Hematopoietic multipotent progenitor cell treated with erythropoietin and hydrocortisone succinate and interleukin-3 and kit ligand, for 17 days (in vitro differentiated cells): Measurements from ENCODE around the gene G6PC2.
"Not testable (repeated sequence)": the region's sequence is repeated elsewhere in the genome, so short reads cannot be mapped to it uniquely, and the experiment has no call there.

ENCODE experiments used
- DNase-seq: peaks from one replicate; pipeline ENCODE4 v3.0.0-alpha.2; 2015; ENCODE audit warnings: low spot score

The G6PC2 gene

DNA sequence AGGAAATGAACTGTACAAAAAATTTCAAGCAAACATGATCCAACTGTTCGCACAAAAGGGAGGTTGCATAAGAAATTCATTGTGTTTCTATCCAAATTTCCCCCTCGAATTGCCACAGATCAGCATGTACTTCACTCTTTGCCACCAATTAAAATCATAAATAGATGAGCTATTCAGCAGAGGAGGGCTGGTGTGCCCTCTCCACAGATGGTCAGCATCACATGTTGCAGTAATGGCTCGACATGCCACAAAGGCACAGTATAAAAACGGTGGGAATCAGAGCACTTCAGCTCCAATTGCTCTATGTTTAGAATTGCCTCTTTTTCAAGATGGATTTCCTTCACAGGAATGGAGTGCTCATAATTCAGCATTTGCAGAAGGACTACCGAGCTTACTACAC lies at the start of gene G6PC2:
G6PC2 (plus strand) TSS at position 289 of the 400 bp plus-strand sequence; CDS start at position 330, 41 bp downstream.
- DNase-seq: no peak

DNA sequence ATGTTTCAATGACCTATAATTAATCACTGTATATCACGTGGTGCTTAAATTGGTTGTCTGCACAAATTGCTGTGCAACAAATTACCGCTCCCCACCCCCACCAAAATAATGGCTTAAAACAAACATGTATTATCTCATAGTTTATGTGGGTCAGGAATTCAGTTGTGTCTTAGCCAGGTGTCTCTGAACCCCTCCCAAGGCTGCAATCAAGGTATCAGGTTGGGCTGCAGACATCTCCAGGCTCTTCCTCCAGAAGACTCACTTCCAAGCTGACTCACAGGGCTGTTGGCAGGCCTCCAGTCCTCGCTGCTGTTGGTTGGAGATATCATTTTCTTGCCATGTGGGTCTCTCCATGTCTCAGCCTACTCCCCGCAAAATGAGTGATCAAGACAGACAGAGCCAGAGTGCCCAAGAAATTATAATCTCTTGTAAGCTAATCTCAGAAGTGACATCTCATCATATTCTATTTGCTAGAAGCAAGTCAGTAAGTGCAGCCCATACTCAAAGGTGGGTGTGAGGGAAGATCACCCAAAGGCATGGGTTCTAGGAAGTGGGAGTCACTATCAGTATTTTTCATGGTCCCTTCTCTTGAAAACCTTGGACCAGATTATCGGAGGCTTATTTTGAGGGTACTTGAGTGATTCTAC lies 49.3 kb upstream of the G6PC2 start:
- peak; percentile 94 for DNase-seq

DNA sequence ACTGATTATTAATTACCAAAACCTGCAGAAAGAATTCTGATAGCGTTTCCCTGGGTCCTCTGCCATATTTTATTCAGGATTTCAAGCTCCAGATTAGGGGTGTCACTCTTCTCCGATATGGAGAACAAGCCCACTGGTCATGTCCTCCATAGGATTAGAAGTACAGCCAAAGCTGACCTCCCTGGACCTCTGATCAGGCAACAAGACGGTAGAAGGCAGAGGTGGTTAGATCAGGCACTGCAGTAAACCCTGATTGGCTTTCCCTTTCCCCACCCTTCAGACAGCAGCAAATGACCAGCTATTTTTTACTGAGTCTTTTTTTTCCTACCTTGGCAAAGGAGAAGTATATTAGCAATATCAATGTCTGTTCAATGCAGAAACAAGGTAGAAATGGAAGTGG lies 48.6 kb upstream of the G6PC2 start:
- peak; percentile 52 for DNase-seq

DNA sequence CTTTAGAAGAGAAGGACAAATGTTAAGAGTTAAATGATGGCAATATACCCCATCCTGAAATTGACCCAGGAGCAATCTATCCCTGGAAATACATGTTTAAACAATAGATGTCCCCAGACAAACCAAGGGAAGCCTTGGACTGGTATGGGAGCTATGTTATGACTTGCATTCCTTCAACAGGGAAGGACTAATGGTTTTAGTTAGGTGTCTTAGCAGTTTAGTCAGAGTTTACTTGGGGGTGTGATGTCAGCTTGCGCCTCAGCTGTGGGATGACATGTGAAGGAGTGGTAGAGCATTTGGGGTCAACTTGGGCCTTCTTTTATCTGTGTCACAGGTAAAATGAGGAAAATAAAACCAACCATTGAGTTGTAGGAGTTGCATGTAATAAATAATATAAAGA lies 47.6 kb upstream of the G6PC2 start:
- DNase-seq: no peak

GRCh38 chr2:168854651-168855050 lies 46.4 kb upstream of the G6PC2 start:
- no peak for DNase-seq

DNA sequence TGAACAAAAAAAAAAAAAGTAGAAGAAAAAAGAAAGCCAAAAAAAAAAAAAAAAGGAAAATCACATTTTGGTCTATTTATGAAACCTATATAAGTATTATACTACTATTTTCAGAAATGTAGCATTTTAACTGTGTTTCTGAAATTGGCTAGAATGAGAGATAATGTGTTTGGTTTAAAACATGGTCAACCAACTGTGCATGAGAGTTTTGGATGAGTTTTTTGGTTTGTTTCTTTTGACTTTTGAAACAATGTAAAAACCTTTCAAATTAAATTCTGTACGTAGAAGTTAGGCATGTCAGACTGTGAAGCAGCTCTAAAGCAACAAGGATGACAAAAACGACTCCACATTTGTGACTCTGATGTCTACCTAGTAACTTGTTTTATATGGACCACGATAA lies 45.5 kb upstream of the G6PC2 start:
- no peak for DNase-seq

DNA sequence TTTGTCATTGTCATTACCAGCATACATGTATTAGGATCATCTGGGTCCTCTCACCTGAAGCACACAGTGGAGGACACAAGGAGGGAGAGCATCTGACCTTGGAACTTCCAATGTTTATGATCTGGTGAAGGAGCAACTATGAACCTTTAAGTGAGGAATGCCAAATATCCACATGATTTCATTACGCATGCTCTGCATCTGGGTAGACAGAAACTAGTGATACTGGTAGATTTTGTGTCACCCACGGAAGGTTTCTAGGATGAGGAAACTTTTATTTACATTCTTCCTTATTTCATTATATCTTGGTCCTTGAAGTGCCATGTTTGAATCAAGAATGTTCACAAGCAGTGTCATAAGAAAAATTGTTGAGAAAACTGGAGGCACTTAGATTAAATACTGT lies 42.9 kb upstream of the G6PC2 start:
- DNase-seq: no peak

DNA sequence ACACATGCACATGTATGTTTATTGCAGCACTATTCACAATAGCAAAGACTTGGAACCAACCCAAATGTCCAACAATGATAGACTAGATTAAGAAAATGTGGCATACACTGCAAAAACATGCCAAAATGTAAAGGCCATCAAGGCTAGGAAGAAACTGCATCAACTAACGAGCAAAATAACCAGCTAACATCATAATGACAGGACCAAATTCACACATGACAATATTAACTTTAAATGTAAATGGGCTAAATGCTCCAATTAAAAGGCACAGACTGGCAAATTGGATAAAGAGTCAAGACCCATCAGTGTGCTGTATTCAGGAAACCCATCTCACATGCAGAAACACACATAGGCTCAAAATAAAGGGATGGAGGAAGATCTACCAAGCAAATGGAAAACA lies 33.9 kb upstream of the G6PC2 start:
- not testable (repeated sequence) for DNase-seq

DNA sequence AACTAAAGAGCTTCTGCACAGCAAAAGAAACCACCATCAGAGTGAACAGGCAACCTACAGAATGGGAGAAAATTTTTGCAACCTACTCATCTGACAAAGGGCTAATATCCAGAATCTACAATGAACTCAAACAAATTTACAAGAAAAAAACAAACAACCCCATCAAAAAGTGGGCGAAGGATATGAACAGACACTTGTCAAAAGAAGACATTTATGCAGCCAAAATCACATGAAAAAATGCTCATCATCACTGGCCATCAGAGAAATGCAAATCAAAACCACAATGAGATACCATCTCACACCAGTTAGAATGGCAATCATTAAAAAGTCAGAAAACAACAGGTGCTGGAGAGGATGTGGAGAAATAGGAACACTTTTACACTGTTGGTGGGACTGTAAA lies 30.7 kb upstream of the G6PC2 start:
- not testable (repeated sequence) for DNase-seq

- DNase-seq: not testable (repeated sequence)
These were observed 30.3 kb upstream of the G6PC2 start for GRCh38 chr2:168870824-168871223.

DNA sequence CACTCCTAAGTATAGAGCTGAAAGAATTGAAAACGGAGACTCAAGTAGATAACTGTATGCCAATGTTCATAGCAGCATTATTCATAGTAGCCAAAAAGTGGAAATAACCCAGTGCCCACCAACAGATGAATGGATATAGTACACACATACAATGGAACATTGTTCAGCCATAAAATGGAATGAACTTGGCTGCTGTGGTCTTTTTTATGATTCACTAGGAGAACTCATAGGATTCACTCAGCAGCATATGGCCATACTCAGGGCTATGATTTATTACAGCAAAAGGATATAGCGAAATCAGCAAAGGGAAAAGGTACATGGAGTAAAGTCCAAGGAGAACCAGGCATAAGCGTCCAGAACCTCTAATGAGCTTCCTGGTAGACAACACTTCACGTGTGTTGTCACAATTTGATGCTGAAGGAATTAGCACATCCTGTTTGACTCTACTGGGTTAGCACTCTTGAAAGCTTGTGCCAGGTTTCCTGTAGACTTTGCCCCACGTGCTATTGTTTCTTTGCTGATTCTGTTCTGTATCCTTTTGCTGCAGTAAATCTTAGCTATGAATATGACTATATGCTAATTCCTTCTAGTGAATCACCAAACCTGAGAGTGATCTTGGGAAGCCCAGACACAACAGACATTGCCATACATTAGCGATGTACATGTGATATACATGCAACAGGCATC lies 26.6 kb upstream of the G6PC2 start:
- no peak for DNase-seq

DNA sequence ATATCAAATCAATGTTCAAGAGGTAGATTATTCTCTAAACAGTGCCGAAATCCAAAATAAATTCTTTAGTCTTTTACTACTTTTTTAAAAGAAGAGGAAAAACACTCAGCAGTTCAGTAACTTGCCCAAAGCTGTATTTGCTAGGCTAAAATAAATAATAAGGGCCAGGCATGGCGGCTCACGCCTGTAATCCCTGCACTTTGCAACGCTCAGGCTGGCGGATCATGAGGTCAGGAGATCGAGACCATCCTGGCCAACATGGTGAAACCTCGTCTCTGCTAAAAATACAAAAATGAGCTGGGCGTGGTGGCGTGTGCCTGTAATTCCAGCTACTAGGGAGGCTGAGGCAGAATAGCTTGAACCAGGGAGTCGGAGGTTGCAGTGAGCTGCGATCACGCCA lies 18.9 kb upstream of the G6PC2 start:
- DNase-seq: not testable (repeated sequence)

- DNase-seq: peak; percentile 20
These were observed 16.1 kb upstream of the G6PC2 start for GRCh38 chr2:168884975-168885374.

DNA sequence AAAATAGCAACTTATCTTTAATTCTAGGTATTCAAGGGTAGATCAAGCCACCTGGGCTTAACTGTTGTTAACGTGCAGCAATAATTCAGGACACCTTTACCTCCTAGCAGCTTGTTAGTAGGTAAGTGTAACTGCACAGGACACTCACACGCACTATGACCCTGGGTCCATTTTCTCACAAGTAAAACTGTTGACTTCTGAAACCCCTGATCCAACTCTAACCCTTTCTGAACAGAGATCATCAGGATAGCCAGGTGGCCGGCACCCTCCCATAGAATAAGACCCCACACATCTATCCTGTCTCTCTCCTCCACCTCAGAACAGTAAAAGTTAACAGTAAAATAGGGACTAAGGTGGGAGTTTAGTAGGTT lies 11.5 kb upstream of the G6PC2 start:
- DNase-seq: peak; percentile 11

DNA sequence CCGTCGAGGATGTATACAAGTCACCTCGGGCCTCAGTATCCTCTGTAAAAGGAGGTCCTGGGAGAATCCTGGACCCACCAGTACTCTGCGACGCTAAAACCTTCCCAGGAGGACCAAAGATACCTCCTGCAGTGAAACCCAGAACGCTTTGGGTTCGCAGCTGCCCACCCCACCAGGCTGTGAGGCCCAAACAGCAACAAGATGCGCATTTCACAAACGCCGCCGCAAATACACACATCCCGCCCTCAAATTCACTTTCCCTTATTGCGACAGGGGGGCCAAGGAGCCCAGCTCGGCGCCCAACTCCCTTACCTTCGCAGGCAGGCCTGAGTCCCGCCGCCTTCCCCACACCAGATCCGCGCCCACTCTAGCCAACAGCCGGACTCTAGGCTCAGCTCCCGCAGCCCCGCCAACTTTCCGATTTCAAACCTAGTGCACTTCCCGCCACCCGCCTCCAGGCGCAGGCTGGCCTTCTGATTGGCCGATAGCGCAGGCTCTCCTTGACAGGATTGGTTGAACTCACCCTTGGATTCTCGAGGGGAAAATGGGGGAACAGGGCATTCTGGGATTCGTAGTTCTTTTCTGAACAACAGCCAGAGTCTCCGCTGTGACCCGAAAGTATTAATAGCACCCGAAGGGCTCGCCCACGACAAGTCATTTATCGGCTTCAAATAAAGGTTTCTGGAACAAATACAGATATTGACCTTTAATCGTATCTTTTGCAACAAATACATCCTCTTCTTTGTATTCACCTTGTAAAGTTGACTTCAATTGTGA lies 10.9 kb upstream of the G6PC2 start, which contains the start of gene SPC25:
SPC25 (minus strand) TSS at position 425 of the 777 bp plus-strand sequence. CDS start 911 bp downstream, outside the sequence.
- peak; percentile 91 for DNase-seq

DNA sequence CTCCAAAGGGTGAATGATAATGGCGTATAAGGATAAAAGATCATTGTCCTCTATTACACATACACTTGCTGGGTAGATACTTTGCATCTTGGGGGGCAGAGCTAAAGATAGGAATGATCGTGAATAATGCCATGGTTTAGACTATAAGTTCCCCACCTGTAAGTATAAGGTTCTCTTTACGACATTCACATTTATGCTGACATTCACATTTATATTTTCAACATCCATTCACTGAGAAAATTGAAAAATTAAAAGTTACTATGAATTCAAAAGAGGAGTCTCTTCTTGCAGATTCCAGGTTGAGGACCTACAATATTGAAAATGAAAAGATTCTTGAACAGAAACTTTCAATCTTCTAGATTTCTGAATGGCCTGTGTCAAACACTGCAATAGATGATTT lies 8.8 kb upstream of the G6PC2 start:
- DNase-seq: no peak

DNA sequence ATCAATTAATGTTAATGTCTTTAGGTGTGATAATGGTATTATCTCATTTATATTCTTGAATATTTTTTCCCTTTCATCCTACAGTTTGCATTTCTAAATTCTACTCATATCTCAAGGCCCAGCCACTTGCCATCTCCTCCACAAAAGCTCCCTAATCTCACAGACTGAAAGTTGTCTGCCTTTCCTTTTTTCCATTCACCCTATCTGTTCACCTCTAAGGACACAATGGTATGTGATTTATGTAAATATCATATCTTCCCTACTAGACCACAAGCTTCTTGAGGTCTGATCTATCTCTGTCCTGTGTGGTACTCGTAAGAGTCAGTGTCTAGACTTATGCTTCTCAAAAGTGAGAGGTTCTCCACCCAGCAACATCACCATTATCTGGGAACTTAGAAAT lies 7.0 kb upstream of the G6PC2 start:
- no peak for DNase-seq

- DNase-seq: no peak
These were observed 6.4 kb upstream of the G6PC2 start for GRCh38 chr2:168894720-168895119.

DNA sequence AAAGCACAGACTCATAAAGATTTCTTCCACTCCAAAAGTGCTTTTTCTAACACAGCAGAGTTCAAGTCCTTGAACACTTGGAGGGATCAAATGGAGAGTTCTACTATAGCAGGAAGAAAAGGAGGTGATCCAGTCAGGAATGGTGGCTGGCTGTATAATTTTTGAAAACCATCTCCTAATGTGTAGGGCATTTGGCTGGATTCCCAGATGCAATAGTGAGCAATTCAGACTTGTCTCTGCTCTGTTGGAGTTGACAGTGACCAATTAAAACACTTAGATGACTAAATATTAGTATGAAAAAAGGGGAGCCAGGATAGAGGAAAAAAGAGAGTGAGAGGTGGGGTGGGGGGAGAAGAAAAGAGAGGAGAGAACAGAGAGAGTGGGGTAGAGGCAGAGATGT lies 5.3 kb upstream of the G6PC2 start:
- no peak for DNase-seq

GRCh38 chr2:168896783-168897182 lies 4.3 kb upstream of the G6PC2 start:
- DNase-seq: no peak

DNA sequence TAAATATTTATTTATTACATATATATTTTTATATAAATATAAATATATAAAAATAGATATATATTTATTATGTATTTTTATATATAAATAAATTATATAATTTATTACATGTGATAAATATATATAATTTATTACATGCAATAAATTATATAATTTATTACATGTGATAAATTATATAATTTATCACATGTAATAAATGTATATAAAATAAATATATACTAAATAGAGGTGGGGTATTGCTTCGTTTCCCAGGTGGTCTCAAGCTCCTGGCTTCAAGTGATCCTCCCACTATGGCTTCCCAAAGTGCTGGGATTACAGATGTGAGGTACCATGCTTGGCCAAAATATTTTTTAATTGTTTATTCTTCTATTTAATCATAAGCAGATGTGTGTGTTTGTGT lies 3.6 kb upstream of the G6PC2 start:
- DNase-seq: no peak

DNA sequence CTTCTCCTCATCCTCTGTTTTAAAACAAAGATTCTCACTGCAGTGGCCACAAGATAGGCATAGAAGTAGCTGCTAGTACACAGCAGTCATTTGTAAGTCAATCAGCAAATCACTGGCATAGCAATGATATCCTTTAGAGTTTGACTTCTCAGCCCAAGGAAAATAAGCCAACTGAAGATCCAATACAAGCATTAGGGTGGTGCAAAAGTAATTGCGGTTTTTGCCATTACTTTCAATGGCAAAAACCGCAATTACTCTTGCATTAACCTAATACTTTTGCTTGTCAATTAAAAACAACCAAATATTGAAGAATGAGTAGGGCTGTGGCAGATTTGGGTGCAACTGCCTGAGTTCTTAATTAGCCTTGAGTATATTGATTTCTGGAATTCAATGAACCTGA lies 2.8 kb downstream of the G6PC2 start:
- DNase-seq: no peak

- no peak for DNase-seq
These were observed 3.3 kb downstream of the G6PC2 start for GRCh38 chr2:168904358-168904757.
